ENCODE data around the gene LCE3E.

The LCE3E gene

DNA sequence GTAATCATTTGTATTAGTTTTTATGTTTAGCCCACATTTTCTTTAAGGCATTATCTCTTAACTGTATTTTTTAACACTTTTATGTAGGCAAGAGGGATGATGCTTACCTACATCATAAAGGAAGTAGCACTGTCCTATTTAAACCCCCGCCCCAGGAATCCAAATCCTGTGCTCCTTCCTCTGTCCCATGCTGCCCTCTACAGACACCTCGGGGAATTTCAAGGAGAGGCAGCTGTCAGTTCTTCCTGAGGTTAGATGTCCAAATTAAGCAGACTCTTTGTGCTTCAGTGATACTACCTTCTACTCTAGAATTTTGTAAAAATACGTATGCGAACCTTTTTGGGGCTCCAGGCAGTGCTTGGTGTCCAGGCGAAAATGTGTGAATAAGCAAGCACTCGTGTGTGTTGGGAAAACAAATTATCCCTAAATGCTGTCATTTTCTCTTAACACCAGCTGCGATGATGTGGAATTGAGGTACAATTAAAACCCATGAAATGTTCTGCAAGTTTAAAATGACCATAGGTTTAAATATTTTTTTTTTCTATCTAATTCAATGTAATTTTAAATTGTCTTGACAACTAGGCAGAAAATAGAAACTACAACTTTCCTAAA, 33.1 kb downstream of the LCE3E start:
- Histone ChIP-seq H3K27me3 (ENCODE audit: insufficient read depth, low read length, poor library complexity, severe bottlenecking) (no peaks in the 10 kb centered on the region), H3K9me2 (replicated peaks; ENCODE audit: low read depth, low read length) (no peaks in the 10 kb centered on the region), H3K4me2 (ENCODE audit: low read depth, low read length, poor library complexity, severe bottlenecking) (no peak overlapping the region), H3K4me3 (ENCODE audit: low read length, poor library complexity, severe bottlenecking) (no peak overlapping the region), H3K9ac (ENCODE audit: low read depth, low read length, poor library complexity, severe bottlenecking) (no peak overlapping the region), H3K4me1 (ENCODE audit: insufficient read depth, low read length, poor library complexity, severe bottlenecking) (no peaks in the 10 kb centered on the region), H2AFZ (ENCODE audit: low read length) (no peak overlapping the region), H3K36me3 (ENCODE audit: insufficient read depth, low read length) (no peaks in the 10 kb centered on the region), H3K79me2 (ENCODE audit: insufficient read depth, low read length) (no peaks in the 10 kb centered on the region), H3F3A (ENCODE audit: low read depth) (no peaks in the 10 kb centered on the region), H3K9me3 (ENCODE audit: insufficient read depth, low read depth, low read length) (no peaks in the 10 kb centered on the region), H4K20me1 (ENCODE audit: insufficient read depth, low read length, poor library complexity, severe bottlenecking) (no peaks in the 10 kb centered on the region)
- no peak for TF ChIP-seq EZH2phosphoT487 (IDR thresholded peaks at IDR 0.05; ENCODE audit: borderline replicate concordance)
- TF ChIP-seq, protein P1, sequence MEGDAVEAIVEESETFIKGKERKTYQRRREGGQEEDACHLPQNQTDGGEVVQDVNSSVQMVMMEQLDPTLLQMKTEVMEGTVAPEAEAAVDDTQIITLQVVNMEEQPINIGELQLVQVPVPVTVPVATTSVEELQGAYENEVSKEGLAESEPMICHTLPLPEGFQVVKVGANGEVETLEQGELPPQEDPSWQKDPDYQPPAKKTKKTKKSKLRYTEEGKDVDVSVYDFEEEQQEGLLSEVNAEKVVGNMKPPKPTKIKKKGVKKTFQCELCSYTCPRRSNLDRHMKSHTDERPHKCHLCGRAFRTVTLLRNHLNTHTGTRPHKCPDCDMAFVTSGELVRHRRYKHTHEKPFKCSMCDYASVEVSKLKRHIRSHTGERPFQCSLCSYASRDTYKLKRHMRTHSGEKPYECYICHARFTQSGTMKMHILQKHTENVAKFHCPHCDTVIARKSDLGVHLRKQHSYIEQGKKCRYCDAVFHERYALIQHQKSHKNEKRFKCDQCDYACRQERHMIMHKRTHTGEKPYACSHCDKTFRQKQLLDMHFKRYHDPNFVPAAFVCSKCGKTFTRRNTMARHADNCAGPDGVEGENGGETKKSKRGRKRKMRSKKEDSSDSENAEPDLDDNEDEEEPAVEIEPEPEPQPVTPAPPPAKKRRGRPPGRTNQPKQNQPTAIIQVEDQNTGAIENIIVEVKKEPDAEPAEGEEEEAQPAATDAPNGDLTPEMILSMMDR (conservative IDR thresholded peaks at IDR 0.05; ENCODE audit: low read length), result peak; percentile 93

DNA sequence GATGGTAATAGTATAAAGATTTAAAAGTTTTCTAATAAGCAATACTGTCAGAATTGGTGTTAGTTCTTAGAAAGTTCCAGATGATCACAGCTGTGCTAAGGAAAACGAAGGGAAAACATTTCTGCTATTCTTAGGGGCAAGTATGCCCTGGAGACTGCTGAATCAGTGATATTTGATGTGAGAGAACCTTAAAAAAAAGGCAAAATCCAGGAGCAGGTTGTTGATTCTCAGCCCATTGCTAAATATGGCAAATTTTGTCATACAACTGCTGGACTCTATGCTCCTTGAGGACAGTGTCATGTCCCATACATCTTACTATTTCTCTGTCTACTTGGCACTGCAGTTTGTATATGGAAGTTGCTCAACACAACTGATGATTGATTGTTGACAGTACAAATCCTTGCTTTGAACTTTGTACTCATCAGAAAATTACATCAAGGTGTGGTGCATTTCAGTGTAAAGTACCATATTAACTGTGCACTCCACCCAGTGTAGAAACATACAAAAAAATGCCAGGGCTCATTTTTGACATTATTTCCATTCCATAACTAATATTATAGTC, 41.4 kb downstream of the LCE3E start:
- no peaks in the 10 kb centered on the region for H3K79me2 ChIP-seq (ENCODE audit: insufficient read depth, low read length)

DNA sequence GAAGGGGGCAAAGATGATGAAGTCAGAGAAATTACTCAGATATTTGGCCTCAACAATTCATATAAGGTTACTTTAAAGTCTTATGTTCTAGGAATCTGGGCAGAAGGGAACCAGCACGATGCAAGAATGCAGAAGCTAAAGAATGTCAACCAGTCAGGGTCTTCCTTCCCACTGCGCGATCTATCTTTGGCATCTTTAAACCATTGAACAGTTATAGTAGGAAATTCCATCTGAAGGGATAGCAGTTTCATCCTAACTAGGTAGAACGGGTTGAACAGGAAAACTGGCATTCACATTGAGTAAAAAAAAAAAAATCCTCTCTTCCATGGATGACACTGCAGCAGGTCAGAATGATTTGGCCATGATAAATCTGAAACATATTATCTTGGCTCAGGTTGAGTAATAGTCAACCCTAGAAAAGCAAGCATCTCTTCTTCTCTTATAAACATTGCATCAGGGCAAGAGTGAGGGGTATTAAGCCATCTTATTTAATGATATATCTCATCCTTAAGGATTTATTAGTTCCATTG, 46.0 kb downstream of the LCE3E start:
- Histone ChIP-seq H3K9ac (ENCODE audit: low read depth, low read length, poor library complexity, severe bottlenecking) (no peak overlapping the region), H4K20me1 (ENCODE audit: insufficient read depth, low read length, poor library complexity, severe bottlenecking) (no peaks in the 10 kb centered on the region), H3K4me2 (ENCODE audit: low read depth, low read length, poor library complexity, severe bottlenecking) (no peak overlapping the region), H3K9me2 (replicated peaks; ENCODE audit: low read depth, low read length) (no peaks in the 10 kb centered on the region), H2AFZ (ENCODE audit: low read length) (no peak overlapping the region), H3K4me3 (ENCODE audit: low read length, poor library complexity, severe bottlenecking) (no peak overlapping the region), H3K36me3 (ENCODE audit: insufficient read depth, low read length) (no peaks in the 10 kb centered on the region), H3K4me1 (ENCODE audit: insufficient read depth, low read length, poor library complexity, severe bottlenecking) (no peaks in the 10 kb centered on the region), H3F3A (ENCODE audit: low read depth) (no peaks in the 10 kb centered on the region), H3K27me3 (ENCODE audit: insufficient read depth, low read length, poor library complexity, severe bottlenecking) (no peaks in the 10 kb centered on the region), H3K9me3 (ENCODE audit: insufficient read depth, low read depth, low read length) (no peaks in the 10 kb centered on the region), H3K79me2 (ENCODE audit: insufficient read depth, low read length) (no peaks in the 10 kb centered on the region)
- TF ChIP-seq EZH2phosphoT487 (IDR thresholded peaks at IDR 0.05; ENCODE audit: borderline replicate concordance), result no peak
- TF ChIP-seq, protein P1 (conservative IDR thresholded peaks at IDR 0.05; ENCODE audit: low read length), result no peak

More for the DNA sequence above, 41.4 kb downstream of the LCE3E start:
- Histone ChIP-seq H3F3A (ENCODE audit: low read depth) (no peaks in the 10 kb centered on the region), H2AFZ (ENCODE audit: low read length) (no peak overlapping the region), H3K9me2 (replicated peaks; ENCODE audit: low read depth, low read length) (no peaks in the 10 kb centered on the region), H3K4me3 (ENCODE audit: low read length, poor library complexity, severe bottlenecking) (no peak overlapping the region), H3K27me3 (ENCODE audit: insufficient read depth, low read length, poor library complexity, severe bottlenecking) (no peaks in the 10 kb centered on the region), H3K4me1 (ENCODE audit: insufficient read depth, low read length, poor library complexity, severe bottlenecking) (no peaks in the 10 kb centered on the region), H3K4me2 (ENCODE audit: low read depth, low read length, poor library complexity, severe bottlenecking) (no peak overlapping the region), H3K36me3 (ENCODE audit: insufficient read depth, low read length) (no peaks in the 10 kb centered on the region), H3K9me3 (ENCODE audit: insufficient read depth, low read depth, low read length) (no peaks in the 10 kb centered on the region), H3K9ac (ENCODE audit: low read depth, low read length, poor library complexity, severe bottlenecking) (no peak overlapping the region), H4K20me1 (ENCODE audit: insufficient read depth, low read length, poor library complexity, severe bottlenecking) (no peaks in the 10 kb centered on the region)
- TF ChIP-seq, protein P1 (conservative IDR thresholded peaks at IDR 0.05; ENCODE audit: low read length), result no peak
- no peak for TF ChIP-seq EZH2phosphoT487 (IDR thresholded peaks at IDR 0.05; ENCODE audit: borderline replicate concordance)
